GM18526 (cell line): ENCODE measurements around the gene SYT11.

Experiments
- POLR2A ChIP-seq: IDR thresholded peaks from 3 replicates; pipeline ENCODE4 v1.6.1; 2011; ENCODE audit not compliant: insufficient read length; ENCODE audit errors: extremely low read depth

The SYT11 gene

GRCh38 chr1:155859234-155859829 lies at the start of gene SYT11:
Gene SYT11, plus strand, starts transcription at chr1:155859567. Its CDS starts 195 bp downstream, at chr1:155859762.
- peak; percentile 53 for TF ChIP-seq POLR2A

- TF ChIP-seq POLR2A: no peak
Measured at GRCh38 chr1:155812878-155813277, 46.5 kb upstream of the SYT11 start.

GRCh38 chr1:155813672-155814071 lies 45.7 kb upstream of the SYT11 start:
- no peak for TF ChIP-seq POLR2A

GRCh38 chr1:155816351-155816750 lies 43.0 kb upstream of the SYT11 start:
- TF ChIP-seq POLR2A: no peak

- no peak for TF ChIP-seq POLR2A
Measured at GRCh38 chr1:155827450-155827849, 31.9 kb upstream of the SYT11 start.

GRCh38 chr1:155831279-155831976 lies 27.9 kb upstream of the SYT11 start:
- no peak for TF ChIP-seq POLR2A

- no peak for TF ChIP-seq POLR2A
Measured at GRCh38 chr1:155833665-155834295, 25.6 kb upstream of the SYT11 start.

GRCh38 chr1:155834296-155834926 lies 25.0 kb upstream of the SYT11 start:
- TF ChIP-seq POLR2A: no peak

- TF ChIP-seq POLR2A: no peak
Measured at GRCh38 chr1:155835548-155835947, 23.8 kb upstream of the SYT11 start.

- TF ChIP-seq POLR2A: no peak
Measured at GRCh38 chr1:155840386-155840785, 19.0 kb upstream of the SYT11 start.

GRCh38 chr1:155844860-155845421 lies 14.4 kb upstream of the SYT11 start:
- no peak for TF ChIP-seq POLR2A

- no peak for TF ChIP-seq POLR2A
Measured at GRCh38 chr1:155847823-155848529, 11.4 kb upstream of the SYT11 start.

- no peak for TF ChIP-seq POLR2A
Measured at GRCh38 chr1:155850345-155850744, 9.0 kb upstream of the SYT11 start.

GRCh38 chr1:155856257-155856974 lies 3.0 kb upstream of the SYT11 start:
- TF ChIP-seq POLR2A: no peak
